Superior temporal gyrus (tissue), 1 donor: ENCODE data around the gene C13orf42.

Experiments
- DNase-seq: peaks from one replicate; pipeline ENCODE4 v3.0.0-alpha.2; 2016; ENCODE audit errors: extremely low spot score

The C13orf42 gene

GRCh38 chr13:51033421-51034185 lies 77.5 kb downstream of the C13orf42 start:
- no peak for DNase-seq

GRCh38 chr13:51032831-51033230 lies 78.2 kb downstream of the C13orf42 start:
- DNase-seq = no peak
